ENCODE data around the gene RIC3.
A peak's percentile ranks its signal among the peaks of the same experiment; 100 is the strongest.

Gene RIC3

GRCh38 chr11:8168485-8169257 is at the start of gene RIC3:
Gene RIC3 (minus strand): TSS chr11:8169025. CDS start chr11:8168989, 36 bp downstream.
- TF ChIP-seq CTCF (IDR thresholded peaks at IDR 0.05; ENCODE audit: extremely low read depth, insufficient read depth, missing control alignments): peak; percentile 3
- in situ Hi-C loops (cut with MboI; ENCODE audit: low pct_unique_long_range_greater_than_20kb, low sequenced_read_pairs, unreplicated experiment): no loop called here
- peak; percentile 40 for DNase-seq (ENCODE audit: low spot score)

- in situ Hi-C loops (cut with MboI; ENCODE audit: low pct_unique_long_range_greater_than_20kb, low sequenced_read_pairs, unreplicated experiment): no loop called here
- no peak for TF ChIP-seq CTCF (IDR thresholded peaks at IDR 0.05; ENCODE audit: extremely low read depth, insufficient read depth, missing control alignments)
- DNase-seq (ENCODE audit: low spot score): no peak
These were observed 49.6 kb upstream of the RIC3 start for GRCh38 chr11:8218409-8218808.

GRCh38 chr11:8217926-8218325 is 49.1 kb upstream of the RIC3 start:
- DNase-seq (ENCODE audit: low spot score): no peak
- TF ChIP-seq CTCF (IDR thresholded peaks at IDR 0.05; ENCODE audit: extremely low read depth, insufficient read depth, missing control alignments): no peak
- in situ Hi-C loops (cut with MboI; ENCODE audit: low pct_unique_long_range_greater_than_20kb, low sequenced_read_pairs, unreplicated experiment): no loop called here

- in situ Hi-C loops (cut with MboI; ENCODE audit: low pct_unique_long_range_greater_than_20kb, low sequenced_read_pairs, unreplicated experiment): no loop called here
- no peak for DNase-seq (ENCODE audit: low spot score)
- TF ChIP-seq CTCF (IDR thresholded peaks at IDR 0.05; ENCODE audit: extremely low read depth, insufficient read depth, missing control alignments): no peak
These were observed 48.3 kb upstream of the RIC3 start for GRCh38 chr11:8217136-8217535.

GRCh38 chr11:8213376-8213775 is 44.6 kb upstream of the RIC3 start:
- no peak for DNase-seq (ENCODE audit: low spot score)
- in situ Hi-C loops (cut with MboI; ENCODE audit: low pct_unique_long_range_greater_than_20kb, low sequenced_read_pairs, unreplicated experiment): no loop called here

GRCh38 chr11:8209208-8209807 is 40.5 kb upstream of the RIC3 start:
- DNase-seq (ENCODE audit: low spot score): no peak
- in situ Hi-C loops (cut with MboI; ENCODE audit: low pct_unique_long_range_greater_than_20kb, low sequenced_read_pairs, unreplicated experiment): no loop called here
- peak; percentile 76 for TF ChIP-seq CTCF (IDR thresholded peaks at IDR 0.05; ENCODE audit: extremely low read depth, insufficient read depth, missing control alignments)

More at GRCh38 chr11:8213376-8213775, 44.6 kb upstream of the RIC3 start:
- no peak for TF ChIP-seq CTCF (IDR thresholded peaks at IDR 0.05; ENCODE audit: extremely low read depth, insufficient read depth, missing control alignments)

Measured in GM13977 (cell line).